MM.1S (cell line): Measurements from ENCODE around the gene IRF6.

Source experiments
- CTCF ChIP-seq: fragments of 300-600 bp; sonication (generic); IDR thresholded peaks from 2 replicates; pipeline ENCODE4 v1.5.1; 2016; ENCODE audit warnings: antibody characterized with exemption, low read length, mixed read lengths
- EZH2 ChIP-seq: fragments of 300-600 bp; sonication (generic); optimal IDR thresholded peaks from 2 replicates; pipeline ENCODE3; 2017; ENCODE audit warnings: low read depth, mild to moderate bottlenecking, antibody characterized with exemption, low read length, mixed read lengths
- EZH2phosphoT487 ChIP-seq: fragments of 300-600 bp; sonication (generic); IDR thresholded peaks from 2 replicates; pipeline ENCODE4 v1.6.1; 2018; ENCODE audit warnings: antibody characterized with exemption, low read length

DNA sequence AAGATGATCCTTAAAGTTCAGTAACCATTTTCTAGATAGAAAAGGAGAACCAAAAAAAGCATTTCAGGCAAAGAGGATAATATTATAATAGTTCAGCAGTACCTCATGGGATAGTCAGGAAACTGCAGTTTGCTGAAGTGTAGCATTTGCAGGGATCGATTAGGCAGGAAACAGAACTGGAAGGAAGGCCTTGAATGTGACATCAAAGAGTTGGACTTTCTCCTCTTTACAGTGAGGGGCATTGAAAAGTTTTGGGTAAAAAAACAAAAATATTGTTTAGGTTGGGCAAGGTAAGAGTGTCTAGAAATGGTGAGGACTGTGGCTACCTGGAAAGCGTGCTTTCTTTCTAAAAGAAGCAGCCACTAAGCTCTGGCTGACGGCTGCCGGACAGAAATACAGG, 8.0 kb upstream of the IRF6 start:
- TF ChIP-seq CTCF, result no peak
- no peak for TF ChIP-seq EZH2
- TF ChIP-seq EZH2phosphoT487, result no peak
